Measurements from ENCODE around the gene SPATA31E1.
"Not testable (repeated sequence)": the region's sequence is repeated elsewhere in the genome, so short reads cannot be mapped to it uniquely, and the experiment has no call there.

- TF ChIP-seq USF2 (IDR thresholded peaks at IDR 0.05; ENCODE audit: borderline replicate concordance, low read depth, low read length); RXRA (IDR thresholded peaks at IDR 0.05; ENCODE audit: borderline replicate concordance, low read depth); CTCF (IDR thresholded peaks at IDR 0.05); EZH2phosphoT487 (IDR thresholded peaks at IDR 0.05; ENCODE audit: borderline replicate concordance, low read depth): not testable (repeated sequence)
Measured at GRCh38 chr9:87851186-87851585, 31.5 kb upstream of the SPATA31E1 start.
